HL-60 (cell line): ENCODE measurements around the gene IRF2.
A peak's percentile ranks its signal among the peaks of the same experiment; 100 is the strongest.

Source experiments
- DNase-seq, 2 experiments: peaks; one replicate each; pipeline ENCODE4 v3.0.0-alpha.2; 2010 to 2020; ENCODE audit warnings: low read depth in 1 of 2, low spot score in 1 of 2
- H3K27ac ChIP-seq: fragments of 250-450 bp; sonication (Bioruptor Pico); replicated peaks from 2 replicates; pipeline ENCODE4 v1.5.1; 2020; ENCODE audit warnings: mild to moderate bottlenecking, moderate library complexity
- H3K27me3 ChIP-seq: fragments of 250-450 bp; sonication (Bioruptor Pico); 2 replicates; pipeline ENCODE4 v1.5.1; 2021; ENCODE audit warnings: mild to moderate bottlenecking, moderate library complexity; ENCODE audit not compliant: insufficient read depth, poor library complexity, severe bottlenecking
- H3K4me3 ChIP-seq: replicated peaks from 2 replicates; pipeline ENCODE4 v1.5.1; 2011; ENCODE audit warnings: mild to moderate bottlenecking, control low read depth, low read length; ENCODE audit not compliant: insufficient read depth
- GABPA ChIP-seq: IDR thresholded peaks from 2 replicates; pipeline ENCODE4 v1.6.1; 2012; ENCODE audit warnings: low read depth
- POLR2AphosphoS5 ChIP-seq: IDR thresholded peaks from 2 replicates; pipeline ENCODE4 v1.6.1; 2012; ENCODE audit warnings: low read depth
- SPI1 ChIP-seq: IDR thresholded peaks from 2 replicates; pipeline ENCODE4 v1.6.1; 2012; ENCODE audit warnings: low read depth, mild to moderate bottlenecking, borderline replicate concordance
- TF ChIP-seq, protein P1 (sequence below): IDR thresholded peaks from 2 replicates; pipeline ENCODE4 v1.6.1; 2012; ENCODE audit warnings: low read depth; ENCODE audit not compliant: insufficient replicate concordance
- TF ChIP-seq, protein P2 (sequence below): IDR thresholded peaks from one replicate; pipeline ENCODE4 v1.5.1; 2011; ENCODE audit warnings: low read length, control low read depth, inconsistent platforms; ENCODE audit not compliant: insufficient read depth

Gene IRF2

DNA sequence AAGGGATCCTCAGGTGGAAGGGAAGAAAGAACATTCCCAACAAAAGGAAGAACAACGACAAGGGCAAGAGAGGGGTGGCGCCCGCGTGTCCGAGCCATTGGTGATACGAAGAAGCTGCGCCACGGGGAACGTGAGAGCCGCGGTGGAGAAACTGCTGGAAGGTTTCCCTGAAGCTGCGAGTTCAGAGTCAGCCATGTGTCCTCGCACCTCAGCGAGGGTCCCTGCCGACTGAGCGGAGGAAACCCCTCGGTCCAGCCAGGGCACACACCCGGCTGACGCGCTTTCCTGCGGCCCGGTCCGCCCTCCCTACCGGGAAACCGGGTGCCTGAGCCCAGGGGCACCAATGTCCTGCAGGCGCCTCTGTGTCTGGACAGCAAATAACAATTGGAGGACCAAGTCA is 18.0 kb downstream of the IRF2 start:
- H3K27ac ChIP-seq, result no peak overlapping the region

DNA sequence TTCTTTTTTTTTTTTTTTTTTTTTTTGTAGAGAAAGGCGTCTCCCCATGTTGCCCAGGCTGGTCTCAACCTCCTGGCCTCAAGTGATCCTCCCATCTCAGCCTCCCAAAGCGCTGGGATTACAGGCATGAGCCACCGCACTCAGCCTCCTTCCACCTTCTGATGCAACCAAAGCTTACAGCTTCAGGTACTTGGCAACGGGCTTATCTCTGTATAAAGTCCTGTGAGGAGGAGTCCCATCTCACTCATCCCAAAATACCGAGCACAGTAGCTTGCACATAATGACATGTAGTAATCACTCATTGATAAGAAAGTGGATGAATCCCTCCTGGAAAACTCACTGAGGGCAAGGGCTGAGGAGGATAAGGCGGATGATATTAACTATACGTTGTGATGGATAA is 19.1 kb downstream of the IRF2 start:
- DNase-seq, result no peak
- H3K27me3 ChIP-seq, result no peaks in the 10 kb centered on the region
- TF ChIP-seq, protein P1, sequence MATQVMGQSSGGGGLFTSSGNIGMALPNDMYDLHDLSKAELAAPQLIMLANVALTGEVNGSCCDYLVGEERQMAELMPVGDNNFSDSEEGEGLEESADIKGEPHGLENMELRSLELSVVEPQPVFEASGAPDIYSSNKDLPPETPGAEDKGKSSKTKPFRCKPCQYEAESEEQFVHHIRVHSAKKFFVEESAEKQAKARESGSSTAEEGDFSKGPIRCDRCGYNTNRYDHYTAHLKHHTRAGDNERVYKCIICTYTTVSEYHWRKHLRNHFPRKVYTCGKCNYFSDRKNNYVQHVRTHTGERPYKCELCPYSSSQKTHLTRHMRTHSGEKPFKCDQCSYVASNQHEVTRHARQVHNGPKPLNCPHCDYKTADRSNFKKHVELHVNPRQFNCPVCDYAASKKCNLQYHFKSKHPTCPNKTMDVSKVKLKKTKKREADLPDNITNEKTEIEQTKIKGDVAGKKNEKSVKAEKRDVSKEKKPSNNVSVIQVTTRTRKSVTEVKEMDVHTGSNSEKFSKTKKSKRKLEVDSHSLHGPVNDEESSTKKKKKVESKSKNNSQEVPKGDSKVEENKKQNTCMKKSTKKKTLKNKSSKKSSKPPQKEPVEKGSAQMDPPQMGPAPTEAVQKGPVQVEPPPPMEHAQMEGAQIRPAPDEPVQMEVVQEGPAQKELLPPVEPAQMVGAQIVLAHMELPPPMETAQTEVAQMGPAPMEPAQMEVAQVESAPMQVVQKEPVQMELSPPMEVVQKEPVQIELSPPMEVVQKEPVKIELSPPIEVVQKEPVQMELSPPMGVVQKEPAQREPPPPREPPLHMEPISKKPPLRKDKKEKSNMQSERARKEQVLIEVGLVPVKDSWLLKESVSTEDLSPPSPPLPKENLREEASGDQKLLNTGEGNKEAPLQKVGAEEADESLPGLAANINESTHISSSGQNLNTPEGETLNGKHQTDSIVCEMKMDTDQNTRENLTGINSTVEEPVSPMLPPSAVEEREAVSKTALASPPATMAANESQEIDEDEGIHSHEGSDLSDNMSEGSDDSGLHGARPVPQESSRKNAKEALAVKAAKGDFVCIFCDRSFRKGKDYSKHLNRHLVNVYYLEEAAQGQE, result no peak
- TF ChIP-seq, protein P2, sequence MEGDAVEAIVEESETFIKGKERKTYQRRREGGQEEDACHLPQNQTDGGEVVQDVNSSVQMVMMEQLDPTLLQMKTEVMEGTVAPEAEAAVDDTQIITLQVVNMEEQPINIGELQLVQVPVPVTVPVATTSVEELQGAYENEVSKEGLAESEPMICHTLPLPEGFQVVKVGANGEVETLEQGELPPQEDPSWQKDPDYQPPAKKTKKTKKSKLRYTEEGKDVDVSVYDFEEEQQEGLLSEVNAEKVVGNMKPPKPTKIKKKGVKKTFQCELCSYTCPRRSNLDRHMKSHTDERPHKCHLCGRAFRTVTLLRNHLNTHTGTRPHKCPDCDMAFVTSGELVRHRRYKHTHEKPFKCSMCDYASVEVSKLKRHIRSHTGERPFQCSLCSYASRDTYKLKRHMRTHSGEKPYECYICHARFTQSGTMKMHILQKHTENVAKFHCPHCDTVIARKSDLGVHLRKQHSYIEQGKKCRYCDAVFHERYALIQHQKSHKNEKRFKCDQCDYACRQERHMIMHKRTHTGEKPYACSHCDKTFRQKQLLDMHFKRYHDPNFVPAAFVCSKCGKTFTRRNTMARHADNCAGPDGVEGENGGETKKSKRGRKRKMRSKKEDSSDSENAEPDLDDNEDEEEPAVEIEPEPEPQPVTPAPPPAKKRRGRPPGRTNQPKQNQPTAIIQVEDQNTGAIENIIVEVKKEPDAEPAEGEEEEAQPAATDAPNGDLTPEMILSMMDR, result no peak
- no peak for TF ChIP-seq SPI1
- no peak overlapping the region for H3K4me3 ChIP-seq
- H3K27ac ChIP-seq, result no peak overlapping the region

More for the DNA sequence above, 18.0 kb downstream of the IRF2 start:
- TF ChIP-seq, protein P1, result no peak
- TF ChIP-seq SPI1, result no peak
- TF ChIP-seq POLR2AphosphoS5, result no peak
- TF ChIP-seq, protein P2, result no peak
- no peak for TF ChIP-seq GABPA
- H3K4me3 ChIP-seq, result no peak overlapping the region
- no peaks in the 10 kb centered on the region for H3K27me3 ChIP-seq
- DNase-seq, result no peak

DNA sequence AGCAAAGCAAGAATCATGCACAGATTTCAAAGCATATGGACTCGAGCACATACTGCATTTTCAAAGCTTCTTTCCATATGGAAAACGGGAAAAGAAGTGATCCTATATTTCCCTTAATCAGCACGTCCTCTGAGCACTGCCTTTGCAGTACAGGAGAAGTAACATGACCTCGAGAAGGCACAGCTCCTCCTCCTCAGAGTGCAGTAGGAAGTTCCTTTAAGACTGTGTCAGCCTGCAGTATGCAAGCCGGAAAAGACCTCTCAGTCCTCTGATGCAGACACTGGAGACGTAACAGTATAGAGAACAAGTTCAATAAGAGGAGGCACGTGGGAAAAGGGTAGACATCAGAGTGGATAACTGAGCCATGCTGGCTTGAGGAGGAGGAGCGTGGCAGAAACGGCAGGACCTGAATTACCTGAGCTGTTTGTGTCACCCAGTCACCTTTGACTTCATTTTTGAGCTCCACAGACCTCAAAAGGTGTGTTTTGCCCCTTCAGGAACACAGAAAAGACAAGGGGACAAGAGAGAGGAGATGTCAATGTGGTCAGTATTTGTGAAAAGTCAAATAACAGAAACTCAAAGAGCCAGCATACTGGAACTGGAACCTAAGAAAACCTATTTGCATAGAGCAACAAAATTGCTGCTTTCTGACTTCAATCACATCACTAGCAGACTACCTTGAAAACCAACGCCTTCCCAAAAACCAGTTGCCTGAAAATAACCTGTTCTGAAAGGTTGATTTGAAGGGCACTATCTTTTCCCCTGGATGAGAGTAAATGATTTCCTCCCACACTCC is 20.8 kb downstream of the IRF2 start:
- peak in 1 of 2 experiments; percentile 82 for DNase-seq
- Histone ChIP-seq H3K27ac (peak overlapping the region; percentile 37), H3K4me3 (no peak overlapping the region), H3K27me3 (no peaks in the 10 kb centered on the region)
- TF ChIP-seq, protein P2, result no peak
- TF ChIP-seq POLR2AphosphoS5 (peak; percentile 15; the same call in 1 of the 2 replicates), SPI1 (no peak)

DNA sequence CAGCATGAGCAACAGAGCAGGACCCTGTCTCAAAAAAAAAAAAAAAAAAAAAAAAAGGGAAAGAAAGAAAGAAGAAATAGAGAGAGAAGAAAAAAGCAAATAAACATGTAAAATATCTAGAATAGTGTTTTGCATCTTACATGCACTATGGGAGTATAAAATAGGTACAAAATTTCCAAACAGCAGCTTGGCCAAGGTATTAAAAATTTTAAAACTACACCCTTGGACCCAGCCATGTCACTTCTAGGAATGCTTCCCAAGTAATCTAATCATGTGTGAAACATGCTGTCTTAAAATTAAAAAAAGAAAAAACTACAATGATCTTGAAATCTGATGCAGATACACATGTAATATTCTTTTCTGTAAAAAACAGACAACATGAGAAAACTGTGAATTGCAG is 21.6 kb downstream of the IRF2 start:
- no peak overlapping the region for H3K27ac ChIP-seq
- TF ChIP-seq, protein P1, result no peak
- TF ChIP-seq, protein P2, result no peak
- TF ChIP-seq GABPA (no peak), POLR2AphosphoS5 (no peak), SPI1 (no peak)
- no peak overlapping the region for H3K4me3 ChIP-seq
- DNase-seq, result no peak
- no peaks in the 10 kb centered on the region for H3K27me3 ChIP-seq
